GM21723 (cell line): ENCODE measurements around the gene ADIG.

Experiments
- ATAC-seq: cut with Tn5 transposase; IDR thresholded peaks from one replicate; pipeline ENCODE4 v1.9.1; 2021; ENCODE audit warnings: mild to moderate bottlenecking, moderate library complexity; ENCODE audit not compliant: unreplicated experiment

Gene ADIG

GRCh38 chr20:38600057-38600456, 19.1 kb downstream of the ADIG start:
- no peak for ATAC-seq

GRCh38 chr20:38601216-38602184, 20.5 kb downstream of the ADIG start, which contains the start of gene ARHGAP40:
TSS of gene ARHGAP40 (plus strand) at chr20:38601809.
- ATAC-seq: no peak

GRCh38 chr20:38602185-38602581, 21.2 kb downstream of the ADIG start:
- no peak for ATAC-seq

GRCh38 chr20:38603286-38603685, 22.3 kb downstream of the ADIG start:
- ATAC-seq: no peak

GRCh38 chr20:38604873-38605303, 23.9 kb downstream of the ADIG start:
- ATAC-seq: no peak

GRCh38 chr20:38607351-38607750, 26.4 kb downstream of the ADIG start:
- ATAC-seq: no peak

- ATAC-seq: no peak
These were observed 27.2 kb downstream of the ADIG start for GRCh38 chr20:38608188-38608587.

- no peak for ATAC-seq
These were observed 28.8 kb downstream of the ADIG start for GRCh38 chr20:38609815-38610214.

- no peak for ATAC-seq
These were observed 29.5 kb downstream of the ADIG start for GRCh38 chr20:38610521-38610920.

- ATAC-seq: no peak
These were observed 31.9 kb downstream of the ADIG start for GRCh38 chr20:38612751-38613515.

GRCh38 chr20:38615283-38615682, 34.3 kb downstream of the ADIG start:
- no peak for ATAC-seq

- no peak for ATAC-seq
These were observed 35.5 kb downstream of the ADIG start for GRCh38 chr20:38616457-38616856.

GRCh38 chr20:38617011-38617829, 36.2 kb downstream of the ADIG start:
- no peak for ATAC-seq

- no peak for ATAC-seq
These were observed 36.8 kb downstream of the ADIG start for GRCh38 chr20:38617830-38618196.

- no peak for ATAC-seq
These were observed 39.4 kb downstream of the ADIG start for GRCh38 chr20:38620441-38620840.

GRCh38 chr20:38623061-38623460, 42.1 kb downstream of the ADIG start:
- no peak for ATAC-seq

- no peak for ATAC-seq
These were observed 43.1 kb downstream of the ADIG start for GRCh38 chr20:38624084-38624483.

GRCh38 chr20:38625896-38626295, 44.9 kb downstream of the ADIG start:
- ATAC-seq: no peak

- no peak for ATAC-seq
These were observed 46.1 kb downstream of the ADIG start for GRCh38 chr20:38626921-38627659.
